Esophagus muscularis mucosa (tissue), 4 donors: ENCODE measurements around the gene STRN. TPM values are rescaled to one million over a fixed set of nuclear protein-coding genes. Genes with fewer than 3 reads are reported as not detected.

ENCODE experiments used
- DNase-seq: peaks from one replicate; pipeline ENCODE4 v3.0.0-alpha.2; 2017; ENCODE audit errors: extremely low spot score
- H3K27ac ChIP-seq, 4 donors: fragments of 200-600 bp; sonication (generic); replicated peaks in 1 of 4; 1 replicate in 3 of 4; 2 replicates in 1 of 4; pipeline ENCODE4 v1.5.1; 2016 to 2019; ENCODE audit warnings: mild to moderate bottlenecking in 1 of 4
- H3K27me3 ChIP-seq, 4 donors: fragments of 200-600 bp; sonication (generic); one replicate each; pipeline versions ENCODE4 v1.5.1 to v1.6.0; 2016 to 2019
- H3K36me3 ChIP-seq, 4 donors: fragments of 200-600 bp; sonication (generic); one replicate each; pipeline ENCODE4 v1.5.1; 2016 to 2019
- H3K4me1 ChIP-seq, 4 donors: fragments of 200-600 bp; sonication (generic); one replicate each; pipeline ENCODE4 v1.5.1; 2016 to 2019
- H3K4me3 ChIP-seq, 4 donors: fragments of 200-600 bp; sonication (generic); 1 replicate in 2 of 4; 2 replicates in 2 of 4; pipeline ENCODE4 v1.5.1; 2016 to 2019; ENCODE audit warnings: mild to moderate bottlenecking in 4 of 4, moderate library complexity in 1 of 4
- H3K9me3 ChIP-seq, 4 donors: fragments of 200-600 bp; sonication (generic); 1 replicate in 3 of 4; 2 replicates in 1 of 4; pipeline ENCODE4 v1.5.1; 2016 to 2019
- CTCF ChIP-seq, 3 experiments: fragments of 200-600 bp in 2 of 3; fragments of 450-650 bp in 1 of 3; sonication (generic) in 2 of 3; IDR thresholded peaks; one replicate each; pipeline ENCODE4 v1.5.1; 2017 to 2019; ENCODE audit warnings: antibody characterized with exemption in 3 of 3, mild to moderate bottlenecking in 2 of 3, moderate library complexity in 1 of 3
- EP300 ChIP-seq: sonication (generic); formaldehyde crosslinking; IDR thresholded peaks from one replicate; pipeline ENCODE4 v1.6.1; 2017; ENCODE audit warnings: antibody characterized with exemption
- POLR2A ChIP-seq: fragments of 450-650 bp; IDR thresholded peaks from one replicate; pipeline ENCODE4 v1.6.1; 2017; ENCODE audit warnings: antibody characterized with exemption, moderate library complexity, mild to moderate bottlenecking, low read depth
- POLR2AphosphoS5 ChIP-seq, 2 donors: sonication (generic); formaldehyde crosslinking; IDR thresholded peaks; one replicate each; pipeline ENCODE4 v1.6.1; 2017; ENCODE audit warnings: antibody characterized with exemption in 2 of 2
- whole genome bisulfite sequencing: methylation state at CpG from one replicate; pipeline ENCODE4 v1.1.5; 2018; 5-methylcytosine and 5-hydroxymethylcytosine counted together
- intact Hi-C: fragments of 100-400 bp; cut with DNase I; formaldehyde crosslinking; loops from one replicate; pipeline ENCODE4 v1.15.1; 2023
- total RNA-seq, 4 donors: library from RNA; depleted of rRNA; stranded (reverse); fragments of >200 nt; gene quantifications; one replicate each; pipeline versions ENCODE4 v1.1.0 to v1.2.1, GENCODE V29; 2016

Gene STRN
- total RNA-seq, 4 donors from 2014 or later: 17.6 to 21.8 (median 20.0) TPM

GRCh38 chr2:36963106-36963505 is 3.2 kb downstream of the STRN start:
- Histone ChIP-seq H3K27me3 (no peaks in the 10 kb centered on the region), H3K9me3 (no peaks in the 10 kb centered on the region), H3K36me3 (no peaks in the 10 kb centered on the region), H3K4me1 (peaks cover 10 to 45% (median 28%) of the 10 kb centered on the region in 4 donors), H3K4me3 (no peak overlapping the region), H3K27ac (no peak overlapping the region)
- intact Hi-C loops: no loop called here
- TF ChIP-seq EP300 (no peak), CTCF (IDR thresholded peaks at IDR 0.05) (no peak), POLR2AphosphoS5 (IDR thresholded peaks at IDR 0.05) (no peak), POLR2A (no peak)
- no peak for DNase-seq
- WGBS: 79% methylated on average over 4 of the region's 4 CpGs

GRCh38 chr2:36960773-36961172 is 5.6 kb downstream of the STRN start:
- Histone ChIP-seq H3K27ac (no peak overlapping the region), H3K36me3 (no peaks in the 10 kb centered on the region), H3K4me3 (no peak overlapping the region), H3K9me3 (no peaks in the 10 kb centered on the region), H3K4me1 (peaks cover 20 to 43% (median 22%) of the 10 kb centered on the region in 4 donors), H3K27me3 (no peaks in the 10 kb centered on the region)
- intact Hi-C loops: no loop called here
- no peak for TF ChIP-seq EP300
- no peak for TF ChIP-seq CTCF (IDR thresholded peaks at IDR 0.05)
- TF ChIP-seq POLR2AphosphoS5 (IDR thresholded peaks at IDR 0.05): no peak
- no peak for TF ChIP-seq POLR2A
- DNase-seq: no peak
- WGBS: 95% methylated on average over 5 of the region's 5 CpGs

- no peak for DNase-seq
- no peaks in the 10 kb centered on the region for H3K9me3 ChIP-seq
- intact Hi-C loops: no loop called here
- WGBS: 88% methylated on average over 2 of the region's 2 CpGs
- TF ChIP-seq POLR2AphosphoS5 (IDR thresholded peaks at IDR 0.05) (no peak), POLR2A (no peak), EP300 (no peak), CTCF (IDR thresholded peaks at IDR 0.05) (no peak)
- H3K4me1 ChIP-seq: peaks cover 17 to 42% (median 21%) of the 10 kb centered on the region in 4 donors
- H3K4me3 ChIP-seq: no peak overlapping the region
- H3K27me3 ChIP-seq: no peaks in the 10 kb centered on the region
- no peaks in the 10 kb centered on the region for H3K36me3 ChIP-seq
- no peak overlapping the region for H3K27ac ChIP-seq
These were observed 6.2 kb downstream of the STRN start for GRCh38 chr2:36960005-36960675.

GRCh38 chr2:36954977-36955607 is 11.2 kb downstream of the STRN start:
- Histone ChIP-seq H3K27me3 (no peaks in the 10 kb centered on the region), H3K27ac (no peak overlapping the region), H3K9me3 (no peaks in the 10 kb centered on the region), H3K4me1 (peaks cover 20 to 38% (median 28%) of the 10 kb centered on the region in 4 donors), H3K36me3 (no peaks in the 10 kb centered on the region), H3K4me3 (no peak overlapping the region)
- TF ChIP-seq CTCF (IDR thresholded peaks at IDR 0.05) (no peak), POLR2A (no peak), EP300 (no peak), POLR2AphosphoS5 (IDR thresholded peaks at IDR 0.05) (no peak)
- DNase-seq: no peak
- intact Hi-C loops: no loop called here
- 75% methylated on average over 6 of the region's 6 CpGs for WGBS
